SU-DHL-6 (cell line): ENCODE data around the gene CARD10.

Experiments
- H2AFZ ChIP-seq: fragments of 200-600 bp; sonication (generic); 2 replicates; pipeline ENCODE4 v1.6.1; 2014; ENCODE audit warnings: low read depth, mild to moderate bottlenecking, moderate library complexity, mixed read lengths, antibody characterized with exemption, low read length; ENCODE audit not compliant: severe bottlenecking
- H3F3A ChIP-seq: fragments of 200-600 bp; shearing (Covaris generic); 2 replicates; pipeline ENCODE4 v1.6.0; 2016; ENCODE audit warnings: antibody characterized with exemption, mild to moderate bottlenecking; ENCODE audit not compliant: insufficient read depth
- H3K27ac ChIP-seq: fragments of 200-600 bp; sonication (generic); 2 replicates; pipeline ENCODE4 v1.5.1; 2016; ENCODE audit warnings: low read depth, mild to moderate bottlenecking, low read length, moderate library complexity, mixed read lengths
- H3K27me3 ChIP-seq: fragments of 200-600 bp; sonication (generic), shearing (Covaris generic); 2 replicates; pipeline ENCODE4 v1.6.0; 2014; ENCODE audit warnings: mild to moderate bottlenecking, low read length
- H3K36me3 ChIP-seq: fragments of 200-600 bp; sonication (generic); 2 replicates; pipeline ENCODE4 v1.6.1; 2014; ENCODE audit warnings: mild to moderate bottlenecking, low read length, mixed read lengths
- H3K4me2 ChIP-seq: fragments of 300-600, 200-600 bp; shearing (Covaris generic), sonication (generic); 2 replicates; pipeline ENCODE4 v1.6.0; 2014; ENCODE audit warnings: low read length, low read depth, mild to moderate bottlenecking; ENCODE audit not compliant: poor library complexity, severe bottlenecking
- H3K4me3 ChIP-seq: fragments of 200-600 bp; sonication (generic); 2 replicates; pipeline ENCODE4 v1.5.1; 2014; ENCODE audit warnings: antibody characterized with exemption, low read length, mild to moderate bottlenecking, mixed read lengths; ENCODE audit not compliant: insufficient read depth, poor library complexity, severe bottlenecking
- H3K79me2 ChIP-seq: fragments of 200-600 bp; sonication (generic); 2 replicates; pipeline ENCODE4 v1.6.1; 2014; ENCODE audit warnings: mild to moderate bottlenecking, low read length, moderate library complexity; ENCODE audit not compliant: insufficient read depth
- H3K9ac ChIP-seq: fragments of 200-600 bp; sonication (generic); 2 replicates; pipeline ENCODE4 v1.7.0; 2014; ENCODE audit warnings: mild to moderate bottlenecking, low read length
- H3K9me2 ChIP-seq: fragments of 200-600 bp; sonication (generic); replicated peaks from 2 replicates; pipeline ENCODE4 v1.6.1; 2014; ENCODE audit warnings: low read length; ENCODE audit not compliant: insufficient read depth
- H3K9me3 ChIP-seq: fragments of 200-600 bp; sonication (generic); 2 replicates; pipeline ENCODE4 v1.6.1; 2014; ENCODE audit warnings: low read length, mixed read lengths; ENCODE audit not compliant: insufficient read depth
- H4K20me1 ChIP-seq: fragments of 200-600 bp; sonication (generic); 2 replicates; pipeline ENCODE4 v1.6.1; 2014; ENCODE audit warnings: low read depth, mild to moderate bottlenecking, antibody characterized with exemption, low read length, moderate library complexity, mixed read lengths
- CTCF ChIP-seq: fragments of 200-600 bp; sonication (generic); IDR thresholded peaks from one replicate; pipeline ENCODE4 v1.5.1; 2017; ENCODE audit warnings: antibody characterized with exemption, mild to moderate bottlenecking, low read length, moderate library complexity; ENCODE audit not compliant: insufficient read depth, poor library complexity, severe bottlenecking
- EZH2phosphoT487 ChIP-seq: fragments of 200-600 bp; sonication (generic), shearing (Covaris generic); conservative IDR thresholded peaks from 2 replicates; pipeline ENCODE4 v1.6.1; 2018; ENCODE audit warnings: mild to moderate bottlenecking, antibody characterized with exemption, low read length, moderate library complexity, mixed read lengths

Gene CARD10

GRCh38 chr22:37509059-37509860, 10.0 kb downstream of the CARD10 start:
- H3K36me3 ChIP-seq: no peaks in the 10 kb centered on the region
- TF ChIP-seq CTCF (no peak), EZH2phosphoT487 (no peak)
- H3F3A ChIP-seq: no peaks in the 10 kb centered on the region
- H3K27ac ChIP-seq: no peak overlapping the region
- no peaks in the 10 kb centered on the region for H3K79me2 ChIP-seq
- no peak overlapping the region for H3K9ac ChIP-seq
- H3K4me2 ChIP-seq: no peak overlapping the region
- H3K4me3 ChIP-seq: no peak overlapping the region
- no peak overlapping the region for H2AFZ ChIP-seq
- H3K27me3 ChIP-seq: no peaks in the 10 kb centered on the region
- H3K9me2 ChIP-seq: no peaks in the 10 kb centered on the region
- H3K9me3 ChIP-seq: no peaks in the 10 kb centered on the region
- no peaks in the 10 kb centered on the region for H4K20me1 ChIP-seq

GRCh38 chr22:37508431-37508992, 10.7 kb downstream of the CARD10 start:
- H3K9me2 ChIP-seq: no peaks in the 10 kb centered on the region
- H3K36me3 ChIP-seq: no peaks in the 10 kb centered on the region
- H3F3A ChIP-seq: no peaks in the 10 kb centered on the region
- no peaks in the 10 kb centered on the region for H3K27me3 ChIP-seq
- no peaks in the 10 kb centered on the region for H4K20me1 ChIP-seq
- H3K4me2 ChIP-seq: no peak overlapping the region
- no peaks in the 10 kb centered on the region for H3K9me3 ChIP-seq
- H3K27ac ChIP-seq: no peak overlapping the region
- no peaks in the 10 kb centered on the region for H3K79me2 ChIP-seq
- H3K9ac ChIP-seq: no peak overlapping the region
- H2AFZ ChIP-seq: no peak overlapping the region
- no peak overlapping the region for H3K4me3 ChIP-seq
- TF ChIP-seq CTCF (no peak), EZH2phosphoT487 (no peak)

- H3K27ac ChIP-seq: no peak overlapping the region
- TF ChIP-seq EZH2phosphoT487: no peak
- TF ChIP-seq CTCF: no peak
Measured at GRCh38 chr22:37507731-37508130, 11.5 kb downstream of the CARD10 start.

More at GRCh38 chr22:37507731-37508130, 11.5 kb downstream of the CARD10 start:
- Histone ChIP-seq H2AFZ (no peak overlapping the region), H3K79me2 (no peaks in the 10 kb centered on the region), H4K20me1 (no peaks in the 10 kb centered on the region), H3K9me3 (no peaks in the 10 kb centered on the region), H3K4me2 (no peak overlapping the region), H3F3A (no peaks in the 10 kb centered on the region), H3K4me3 (no peak overlapping the region), H3K36me3 (no peaks in the 10 kb centered on the region), H3K27me3 (no peaks in the 10 kb centered on the region), H3K9ac (no peak overlapping the region), H3K9me2 (no peaks in the 10 kb centered on the region)
